Ishikawa (cell line): ENCODE results near the gene LPP.

Source experiments
- CEBPB ChIP-seq: IDR thresholded peaks from 2 replicates; pipeline ENCODE4 v1.6.1; 2012
- CREB1 ChIP-seq: IDR thresholded peaks from 2 replicates; pipeline ENCODE4 v1.6.1; 2012; ENCODE audit warnings: low read depth
- EGR1 ChIP-seq: IDR thresholded peaks from 2 replicates; pipeline ENCODE4 v1.6.1; 2012
- EP300 ChIP-seq: IDR thresholded peaks from 2 replicates; pipeline ENCODE4 v1.6.1; 2012; ENCODE audit warnings: borderline replicate concordance
- FOXM1 ChIP-seq: IDR thresholded peaks from 2 replicates; pipeline ENCODE4 v1.6.1; 2012; ENCODE audit warnings: low read depth, borderline replicate concordance
- NFIC ChIP-seq: IDR thresholded peaks from 2 replicates; pipeline ENCODE4 v1.6.1; 2012
- RAD21 ChIP-seq: IDR thresholded peaks from 2 replicates; pipeline ENCODE4 v1.6.1; 2012; ENCODE audit warnings: low read depth
- TAF1 ChIP-seq: IDR thresholded peaks from 2 replicates; pipeline ENCODE4 v1.6.1; 2012; ENCODE audit warnings: low read depth, mild to moderate bottlenecking
- TCF12 ChIP-seq: IDR thresholded peaks from 2 replicates; pipeline ENCODE4 v1.6.1; 2012; ENCODE audit warnings: low read depth
- TEAD4 ChIP-seq: IDR thresholded peaks from 2 replicates; pipeline ENCODE4 v1.6.1; 2012
- YY1 ChIP-seq: IDR thresholded peaks from 2 replicates; pipeline ENCODE4 v1.6.1; 2012; ENCODE audit warnings: low read depth
- ZBTB7A ChIP-seq: IDR thresholded peaks from 2 replicates; pipeline ENCODE4 v1.6.1; 2012; ENCODE audit warnings: low read depth
- TF ChIP-seq, protein P1 (sequence below): IDR thresholded peaks from 2 replicates; pipeline ENCODE4 v1.6.1; 2012
- TF ChIP-seq, protein P2 (sequence below): IDR thresholded peaks from 2 replicates; pipeline ENCODE4 v1.6.1; 2012; ENCODE audit warnings: low read depth, mild to moderate bottlenecking
- TF ChIP-seq, protein P3 (sequence below): IDR thresholded peaks from 2 replicates; pipeline ENCODE4 v1.6.1; 2012

LPP gene

DNA sequence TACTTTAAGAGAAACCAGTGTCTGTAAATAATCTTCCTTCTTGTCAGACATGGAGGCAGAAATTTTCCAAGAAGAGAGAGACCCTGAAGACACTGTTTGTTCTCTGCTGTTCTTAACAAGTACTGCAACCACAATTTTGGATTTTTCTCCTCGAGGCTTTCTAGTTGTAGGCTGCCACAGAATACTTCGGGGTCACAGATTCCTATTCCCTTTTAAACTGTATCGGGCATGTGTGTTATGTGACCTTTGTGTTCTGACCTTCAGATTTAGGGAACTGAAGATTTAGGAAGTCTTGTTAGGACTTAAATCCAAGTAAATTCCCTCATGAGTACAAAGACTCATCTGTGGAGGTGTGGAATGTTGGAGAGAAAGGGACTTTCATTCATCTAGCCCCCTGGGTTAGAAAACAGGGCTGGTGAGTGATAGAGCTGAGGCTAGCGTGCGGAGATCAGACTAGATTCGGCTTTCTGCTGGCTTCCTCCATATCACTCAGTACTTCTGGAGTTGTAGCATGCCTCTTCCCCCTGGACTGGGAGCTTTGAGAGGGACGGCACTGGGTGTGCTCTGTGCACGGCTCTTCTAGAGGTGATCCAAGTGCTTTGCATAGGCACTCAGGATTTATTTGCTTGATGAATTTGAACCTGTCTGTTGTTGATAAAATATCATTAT, 237.0 kb downstream of the LPP start:
- TF ChIP-seq TEAD4 (no peak), ZBTB7A (no peak), TCF12 (no peak), RAD21 (no peak), EP300 (no peak), FOXM1 (no peak), NFIC (no peak)
- TF ChIP-seq, protein P1, sequence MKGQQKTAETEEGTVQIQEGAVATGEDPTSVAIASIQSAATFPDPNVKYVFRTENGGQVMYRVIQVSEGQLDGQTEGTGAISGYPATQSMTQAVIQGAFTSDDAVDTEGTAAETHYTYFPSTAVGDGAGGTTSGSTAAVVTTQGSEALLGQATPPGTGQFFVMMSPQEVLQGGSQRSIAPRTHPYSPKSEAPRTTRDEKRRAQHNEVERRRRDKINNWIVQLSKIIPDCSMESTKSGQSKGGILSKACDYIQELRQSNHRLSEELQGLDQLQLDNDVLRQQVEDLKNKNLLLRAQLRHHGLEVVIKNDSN: no peak
- TF ChIP-seq, protein P2, sequence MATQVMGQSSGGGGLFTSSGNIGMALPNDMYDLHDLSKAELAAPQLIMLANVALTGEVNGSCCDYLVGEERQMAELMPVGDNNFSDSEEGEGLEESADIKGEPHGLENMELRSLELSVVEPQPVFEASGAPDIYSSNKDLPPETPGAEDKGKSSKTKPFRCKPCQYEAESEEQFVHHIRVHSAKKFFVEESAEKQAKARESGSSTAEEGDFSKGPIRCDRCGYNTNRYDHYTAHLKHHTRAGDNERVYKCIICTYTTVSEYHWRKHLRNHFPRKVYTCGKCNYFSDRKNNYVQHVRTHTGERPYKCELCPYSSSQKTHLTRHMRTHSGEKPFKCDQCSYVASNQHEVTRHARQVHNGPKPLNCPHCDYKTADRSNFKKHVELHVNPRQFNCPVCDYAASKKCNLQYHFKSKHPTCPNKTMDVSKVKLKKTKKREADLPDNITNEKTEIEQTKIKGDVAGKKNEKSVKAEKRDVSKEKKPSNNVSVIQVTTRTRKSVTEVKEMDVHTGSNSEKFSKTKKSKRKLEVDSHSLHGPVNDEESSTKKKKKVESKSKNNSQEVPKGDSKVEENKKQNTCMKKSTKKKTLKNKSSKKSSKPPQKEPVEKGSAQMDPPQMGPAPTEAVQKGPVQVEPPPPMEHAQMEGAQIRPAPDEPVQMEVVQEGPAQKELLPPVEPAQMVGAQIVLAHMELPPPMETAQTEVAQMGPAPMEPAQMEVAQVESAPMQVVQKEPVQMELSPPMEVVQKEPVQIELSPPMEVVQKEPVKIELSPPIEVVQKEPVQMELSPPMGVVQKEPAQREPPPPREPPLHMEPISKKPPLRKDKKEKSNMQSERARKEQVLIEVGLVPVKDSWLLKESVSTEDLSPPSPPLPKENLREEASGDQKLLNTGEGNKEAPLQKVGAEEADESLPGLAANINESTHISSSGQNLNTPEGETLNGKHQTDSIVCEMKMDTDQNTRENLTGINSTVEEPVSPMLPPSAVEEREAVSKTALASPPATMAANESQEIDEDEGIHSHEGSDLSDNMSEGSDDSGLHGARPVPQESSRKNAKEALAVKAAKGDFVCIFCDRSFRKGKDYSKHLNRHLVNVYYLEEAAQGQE: no peak

DNA sequence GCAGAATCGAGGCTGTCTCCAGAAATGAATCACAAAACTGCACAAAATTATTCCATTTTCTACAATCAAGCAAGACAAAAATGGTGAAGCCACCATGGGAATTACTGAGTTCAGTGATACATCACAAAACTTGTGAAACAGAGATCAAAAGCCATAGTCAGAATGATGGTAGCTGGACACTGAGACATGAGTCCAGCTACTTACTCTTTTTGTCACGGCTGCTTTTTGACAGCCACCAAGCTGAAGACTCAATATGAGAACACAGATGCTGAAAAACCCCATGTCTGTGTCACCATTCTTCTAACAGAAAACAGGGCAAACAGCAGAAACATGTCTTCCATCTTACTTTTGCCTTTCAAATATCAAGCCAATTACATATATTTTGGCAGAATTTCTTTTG, 237.6 kb downstream of the LPP start:
- TF ChIP-seq YY1: no peak
- TF ChIP-seq, protein P1: no peak
- no peak for TF ChIP-seq RAD21
- TF ChIP-seq, protein P2: no peak
- no peak for TF ChIP-seq TCF12
- TF ChIP-seq EGR1: no peak
- TF ChIP-seq EP300: no peak
- TF ChIP-seq FOXM1: no peak
- TF ChIP-seq CEBPB: no peak
- TF ChIP-seq CREB1: no peak
- no peak for TF ChIP-seq NFIC
- TF ChIP-seq, protein P3, sequence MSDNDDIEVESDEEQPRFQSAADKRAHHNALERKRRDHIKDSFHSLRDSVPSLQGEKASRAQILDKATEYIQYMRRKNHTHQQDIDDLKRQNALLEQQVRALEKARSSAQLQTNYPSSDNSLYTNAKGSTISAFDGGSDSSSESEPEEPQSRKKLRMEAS: no peak
- no peak for TF ChIP-seq TAF1
- no peak for TF ChIP-seq ZBTB7A
- TF ChIP-seq TEAD4: no peak

DNA sequence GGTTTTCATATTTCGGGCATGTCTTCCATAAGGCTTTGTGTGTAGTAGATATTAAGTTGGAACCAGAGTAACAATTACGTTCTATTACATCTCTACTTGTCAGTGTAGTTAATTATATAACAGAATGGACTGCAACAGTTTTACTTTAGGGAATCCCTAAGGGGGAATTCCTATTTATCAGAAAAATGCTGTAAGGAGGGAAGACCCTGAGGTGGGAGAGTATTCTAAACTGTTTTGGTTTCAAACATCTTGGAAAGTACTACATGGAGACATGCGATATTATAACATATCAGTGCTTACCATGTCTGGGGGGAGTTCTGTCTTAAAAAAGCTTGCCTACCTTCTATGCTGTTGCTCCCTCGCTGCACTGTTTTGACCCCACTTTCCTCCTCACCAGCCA, 238.1 kb downstream of the LPP start:
- TF ChIP-seq EGR1 (no peak), RAD21 (no peak)

DNA sequence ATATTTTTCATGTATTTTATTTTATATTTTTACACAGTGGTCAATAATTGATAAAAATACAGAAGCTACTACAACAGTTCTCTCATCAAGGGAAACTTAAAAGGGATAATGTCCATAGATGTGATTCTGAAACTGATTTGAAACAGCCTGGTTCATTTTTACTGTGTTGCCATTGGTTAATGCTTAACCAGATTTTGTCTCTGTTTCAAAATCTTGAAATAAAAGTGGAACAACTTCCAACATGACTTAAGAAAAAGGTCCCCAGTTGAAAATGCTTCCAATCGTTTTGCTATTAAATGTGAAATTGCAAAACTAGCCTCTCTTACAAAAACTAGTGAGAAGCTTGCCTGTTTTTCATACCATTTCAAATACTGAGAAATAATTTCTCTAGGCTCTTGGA, 240.7 kb downstream of the LPP start:
- no peak for TF ChIP-seq ZBTB7A
- no peak for TF ChIP-seq EGR1
- TF ChIP-seq TAF1: no peak
- no peak for TF ChIP-seq CEBPB
- no peak for TF ChIP-seq TEAD4
- no peak for TF ChIP-seq YY1
- TF ChIP-seq, protein P1: no peak
- TF ChIP-seq CREB1: no peak
- TF ChIP-seq, protein P3: no peak
- no peak for TF ChIP-seq TCF12
- TF ChIP-seq RAD21: no peak
- TF ChIP-seq, protein P2: no peak
- no peak for TF ChIP-seq NFIC
- TF ChIP-seq FOXM1: no peak
- no peak for TF ChIP-seq EP300
